PFSK-1 (cell line): ENCODE measurements around the gene COPS2. TPM values are rescaled to one million over a fixed set of nuclear protein-coding genes. Genes with fewer than 3 reads are reported as not detected.

Source experiments
- FOXP2 ChIP-seq: optimal IDR thresholded peaks from 2 replicates; pipeline ENCODE3; 2011; ENCODE audit warnings: borderline replicate concordance, control low read depth, inconsistent platforms; ENCODE audit not compliant: insufficient read depth; ENCODE audit errors: extremely low read length, extremely low read depth
- POLR2AphosphoS5 ChIP-seq: IDR thresholded peaks from 2 replicates; pipeline ENCODE4 v1.6.1; 2012; ENCODE audit warnings: low read depth, mild to moderate bottlenecking, control low read depth, low read length, moderate library complexity
- REST ChIP-seq, 2 experiments: IDR thresholded peaks; 2 replicates each; pipeline versions ENCODE4 v1.6.1 to v1.8.0; 2011 to 2012; ENCODE audit warnings: low read depth in 2 of 2, low read length in 2 of 2, control low read depth in 1 of 2, inconsistent platforms in 1 of 2, mild to moderate bottlenecking in 1 of 2, moderate library complexity in 1 of 2; ENCODE audit not compliant: insufficient read depth in 1 of 2
- SIN3A ChIP-seq: IDR thresholded peaks from 2 replicates; pipeline ENCODE4 v1.6.1; 2012; ENCODE audit warnings: mild to moderate bottlenecking, low read length, moderate library complexity, borderline replicate concordance; ENCODE audit not compliant: insufficient read depth
- TAF1 ChIP-seq: IDR thresholded peaks from 2 replicates; pipeline ENCODE4 v1.6.1; 2012; ENCODE audit warnings: low read length, control low read depth, borderline replicate concordance; ENCODE audit not compliant: insufficient read depth
- polyA plus RNA-seq: library from polyadenylated mRNA; unstranded; fragments of >200 nt; gene quantifications from one replicate; pipeline ENCODE4 v1.2.1, GENCODE V29; 2012; ENCODE audit warnings: low read depth, missing spikeins; ENCODE audit not compliant: insufficient read length

COPS2 gene
- polyA plus RNA-seq, result 49.9 TPM

DNA sequence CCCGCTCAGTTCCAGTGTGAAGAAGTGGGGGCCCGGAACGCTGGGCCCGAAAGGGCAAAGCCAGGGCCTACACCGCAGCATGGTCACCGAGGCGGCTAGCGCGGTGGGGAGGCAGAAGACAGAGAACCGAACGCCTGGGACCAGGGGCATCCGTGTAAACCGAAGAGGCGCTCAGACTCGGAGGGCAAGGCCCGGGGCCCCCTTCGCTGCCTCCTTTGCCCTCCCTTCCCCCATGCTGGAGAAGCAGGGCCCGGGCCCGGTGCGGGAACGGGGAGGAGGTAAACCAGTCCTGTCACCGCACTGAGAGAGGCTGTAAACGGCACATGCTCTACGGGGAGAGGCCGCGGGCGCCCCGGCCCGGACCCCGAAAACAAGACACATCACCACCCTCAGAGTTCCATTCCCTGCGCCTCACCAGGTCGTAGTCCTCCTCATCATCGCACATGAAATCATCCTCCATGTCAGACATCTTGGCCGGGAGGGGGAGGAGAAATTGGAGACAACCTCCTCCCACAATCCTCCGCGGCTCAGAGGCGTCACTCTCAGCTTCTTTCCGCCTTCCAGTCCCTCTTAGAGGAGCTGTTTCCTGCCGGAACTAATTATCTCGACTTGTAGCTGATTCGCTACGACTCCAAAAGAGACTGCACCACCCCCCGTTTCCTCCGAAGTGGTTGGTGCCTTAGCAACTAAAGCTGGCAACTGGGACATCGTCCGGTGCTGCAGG, at the start of gene COPS2:
Gene COPS2 (minus strand): TSS at position 490 of the 724 bp plus-strand sequence. CDS start 21 bp downstream, at position 469.
- TF ChIP-seq REST (IDR thresholded peaks at IDR 0.05; ENCODE audit: insufficient read depth in 1 of 2, low read depth in 2 of 2, low read length in 2 of 2), result peak; percentile 37 to 42; a peak in 1 of 4 replicates
- TF ChIP-seq SIN3A, result peak; percentile 90; the same call in 1 of the 2 replicates
- TF ChIP-seq TAF1, result peak; percentile 91
- TF ChIP-seq FOXP2, result no peak
- TF ChIP-seq POLR2AphosphoS5, result peak; percentile 87

DNA sequence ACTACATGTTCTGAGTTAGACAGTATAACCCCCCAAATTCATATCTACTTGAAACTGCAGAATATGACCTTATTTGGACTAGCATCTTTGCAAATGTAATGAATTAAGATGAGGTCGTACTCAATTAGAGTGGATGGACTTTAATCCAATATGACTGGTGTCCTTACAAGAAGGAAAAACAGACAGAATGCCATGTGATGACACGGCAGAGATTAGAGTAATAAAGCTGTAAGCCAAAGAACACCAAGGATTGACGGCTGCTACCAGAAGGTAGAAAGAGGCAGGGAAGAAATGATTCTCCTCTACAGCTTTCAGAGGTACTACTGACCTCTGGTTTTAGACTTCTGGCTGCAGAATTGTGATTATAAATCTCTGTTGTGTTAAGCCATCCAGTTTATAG, 44.9 kb upstream of the COPS2 start:
- no peak for TF ChIP-seq TAF1
- TF ChIP-seq POLR2AphosphoS5, result no peak
- TF ChIP-seq REST (IDR thresholded peaks at IDR 0.05; ENCODE audit: insufficient read depth in 1 of 2, low read depth in 2 of 2, low read length in 2 of 2), result no peak
- TF ChIP-seq SIN3A, result no peak
- TF ChIP-seq FOXP2, result no peak

DNA sequence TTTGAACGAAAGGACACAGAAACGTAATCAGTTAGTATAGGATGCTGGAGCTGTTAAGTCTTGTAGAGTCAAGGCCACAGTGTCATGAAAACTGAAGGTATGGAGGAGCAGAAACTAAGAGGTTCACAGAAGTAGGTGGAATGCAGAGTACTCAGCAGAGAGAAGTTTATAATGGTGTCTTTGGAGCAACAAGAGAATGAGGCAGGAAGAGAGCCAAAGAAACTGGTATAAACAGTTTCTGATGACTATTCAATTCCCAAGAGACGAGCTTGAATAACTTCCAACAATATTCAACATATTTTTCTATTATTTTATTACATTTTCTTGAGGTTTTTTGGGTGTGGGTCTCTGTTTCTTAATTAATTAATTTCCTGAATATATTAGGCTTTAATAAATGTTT, 44.3 kb upstream of the COPS2 start:
- no peak for TF ChIP-seq TAF1
- TF ChIP-seq POLR2AphosphoS5, result no peak
- TF ChIP-seq REST (IDR thresholded peaks at IDR 0.05; ENCODE audit: insufficient read depth in 1 of 2, low read depth in 2 of 2, low read length in 2 of 2), result no peak
- TF ChIP-seq FOXP2, result no peak
- no peak for TF ChIP-seq SIN3A

DNA sequence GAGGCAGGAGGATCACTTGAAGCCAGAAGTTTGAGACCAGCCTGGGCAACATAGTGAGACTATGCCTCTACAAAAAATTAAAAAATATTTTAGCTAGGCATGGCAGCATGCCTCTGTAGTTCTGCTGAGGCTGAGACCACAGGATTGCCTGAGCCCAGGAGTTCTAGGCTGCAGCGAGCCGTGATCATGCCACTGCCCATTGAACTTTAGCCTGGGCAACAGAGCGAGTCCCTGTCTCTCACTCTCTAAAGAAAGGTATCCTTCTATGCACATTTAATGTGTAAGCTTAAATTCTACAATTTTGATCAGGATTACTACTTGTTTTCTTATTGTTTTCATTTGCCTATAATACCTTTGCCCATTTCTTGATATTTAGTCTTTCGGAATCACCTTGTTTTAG, 41.5 kb upstream of the COPS2 start:
- no peak for TF ChIP-seq POLR2AphosphoS5
- TF ChIP-seq REST (IDR thresholded peaks at IDR 0.05; ENCODE audit: insufficient read depth in 1 of 2, low read depth in 2 of 2, low read length in 2 of 2), result no peak
- no peak for TF ChIP-seq SIN3A
- no peak for TF ChIP-seq FOXP2
- TF ChIP-seq TAF1, result no peak
